ENCODE data around the gene HAUS5. TPM values are rescaled to one million over a fixed set of nuclear protein-coding genes. Genes with fewer than 3 reads are reported as not detected.

HAUS5 gene
- total RNA-seq, 2 donors from 2014 or later: 5.0 to 17.0 TPM

DNA sequence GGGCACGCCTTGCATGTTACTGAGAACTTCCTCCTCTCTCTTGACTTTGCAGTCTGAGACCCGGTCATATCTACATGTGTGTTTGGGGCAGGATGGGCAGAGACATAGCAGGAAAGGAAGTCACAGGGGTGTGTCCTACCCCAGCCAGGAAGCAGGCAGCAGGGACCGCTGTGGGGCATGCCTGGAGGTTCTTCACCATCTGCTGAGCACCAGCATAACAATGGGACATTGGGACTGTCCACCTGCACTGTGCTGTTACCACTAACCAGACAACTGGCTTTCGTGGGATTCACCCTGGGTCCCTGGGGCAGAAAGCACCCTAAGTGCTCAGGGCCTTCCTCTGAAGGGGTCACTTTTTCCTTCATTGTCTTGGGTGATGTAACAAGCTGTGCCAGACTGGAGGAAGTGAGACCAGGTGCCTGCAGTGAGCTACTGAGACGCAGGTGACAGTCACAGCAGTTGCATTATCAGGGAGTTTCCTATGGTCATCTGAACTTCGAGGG, 2.6 kb upstream of the HAUS5 start:
- intact Hi-C loops (cut with DNase I): no loop called here
- Histone ChIP-seq H3K36me3 (no peaks in the 10 kb centered on the region), H3K27me3 (no peaks in the 10 kb centered on the region), H3K4me3 (no peak overlapping the region), H3K4me1 (peaks cover 4% of the 10 kb centered on the region), H3K27ac (no peak overlapping the region), H3K9me3 (no peaks in the 10 kb centered on the region), H3K9ac (ENCODE audit: low read depth in 2 of 2, low read length in 2 of 2) (no peak overlapping the region)
- TF ChIP-seq, protein P1, sequence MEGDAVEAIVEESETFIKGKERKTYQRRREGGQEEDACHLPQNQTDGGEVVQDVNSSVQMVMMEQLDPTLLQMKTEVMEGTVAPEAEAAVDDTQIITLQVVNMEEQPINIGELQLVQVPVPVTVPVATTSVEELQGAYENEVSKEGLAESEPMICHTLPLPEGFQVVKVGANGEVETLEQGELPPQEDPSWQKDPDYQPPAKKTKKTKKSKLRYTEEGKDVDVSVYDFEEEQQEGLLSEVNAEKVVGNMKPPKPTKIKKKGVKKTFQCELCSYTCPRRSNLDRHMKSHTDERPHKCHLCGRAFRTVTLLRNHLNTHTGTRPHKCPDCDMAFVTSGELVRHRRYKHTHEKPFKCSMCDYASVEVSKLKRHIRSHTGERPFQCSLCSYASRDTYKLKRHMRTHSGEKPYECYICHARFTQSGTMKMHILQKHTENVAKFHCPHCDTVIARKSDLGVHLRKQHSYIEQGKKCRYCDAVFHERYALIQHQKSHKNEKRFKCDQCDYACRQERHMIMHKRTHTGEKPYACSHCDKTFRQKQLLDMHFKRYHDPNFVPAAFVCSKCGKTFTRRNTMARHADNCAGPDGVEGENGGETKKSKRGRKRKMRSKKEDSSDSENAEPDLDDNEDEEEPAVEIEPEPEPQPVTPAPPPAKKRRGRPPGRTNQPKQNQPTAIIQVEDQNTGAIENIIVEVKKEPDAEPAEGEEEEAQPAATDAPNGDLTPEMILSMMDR (IDR thresholded peaks at IDR 0.05): no peak
- DNase-seq: no peak

DNA sequence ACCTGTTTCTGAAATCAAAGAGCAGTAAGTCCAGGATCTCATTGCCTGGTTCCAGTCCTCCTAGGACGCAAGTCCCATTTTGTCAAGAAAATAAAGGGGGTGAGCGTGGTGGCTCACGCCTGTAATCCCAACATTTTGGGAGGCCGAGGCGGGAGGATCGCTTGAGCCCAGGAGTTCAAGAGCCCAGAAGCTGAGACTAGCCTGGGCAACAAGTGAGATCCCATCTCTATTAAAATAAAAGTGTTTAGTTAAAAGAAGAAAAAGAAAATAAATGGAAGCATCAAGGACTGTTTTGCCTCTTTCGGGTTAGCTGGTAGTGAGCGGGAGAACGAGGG, 344 bp upstream of the HAUS5 start:
- H3K27ac ChIP-seq: no peak overlapping the region

DNA sequence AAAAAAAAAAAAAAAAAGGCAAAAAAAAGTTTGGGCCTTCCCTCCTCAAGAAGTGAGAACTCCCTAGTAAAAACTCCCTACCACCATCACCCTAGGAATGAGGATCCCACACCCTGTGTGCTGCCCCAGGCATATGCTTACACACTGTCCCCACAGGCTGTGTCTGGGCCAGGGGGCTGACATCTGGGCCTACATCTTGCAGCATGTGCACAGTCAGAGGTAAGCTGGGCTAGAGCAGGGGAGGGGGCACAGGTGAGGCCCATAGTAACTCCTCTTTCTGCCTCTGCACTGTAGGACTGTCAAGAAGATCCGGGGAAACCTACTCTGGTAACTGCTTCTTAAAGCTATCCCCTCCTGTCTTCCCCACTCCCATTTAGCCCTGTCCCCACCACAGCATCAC, 1.0 kb downstream of the HAUS5 start:
- no peak for DNase-seq
- no peaks in the 10 kb centered on the region for H3K27me3 ChIP-seq
- H3K27ac ChIP-seq: no peak overlapping the region
- intact Hi-C loops (cut with DNase I): no loop called here
- TF ChIP-seq, protein P1 (IDR thresholded peaks at IDR 0.05): no peak
- no peak overlapping the region for H3K4me3 ChIP-seq
- no peak overlapping the region for H3K9ac ChIP-seq (ENCODE audit: low read depth in 2 of 2, low read length in 2 of 2)
- no peaks in the 10 kb centered on the region for H3K9me3 ChIP-seq
- no peaks in the 10 kb centered on the region for H3K36me3 ChIP-seq
- peaks cover 4% of the 10 kb centered on the region for H3K4me1 ChIP-seq

More for the DNA sequence above, 344 bp upstream of the HAUS5 start:
- intact Hi-C loops (cut with DNase I): no loop called here
- no peak for DNase-seq
- peak overlapping the region; percentile 72 for H3K4me3 ChIP-seq
- no peaks in the 10 kb centered on the region for H3K36me3 ChIP-seq
- peaks cover 4% of the 10 kb centered on the region for H3K4me1 ChIP-seq
- no peaks in the 10 kb centered on the region for H3K27me3 ChIP-seq
- no peaks in the 10 kb centered on the region for H3K9me3 ChIP-seq
- TF ChIP-seq, protein P1 (IDR thresholded peaks at IDR 0.05): no peak
- peak overlapping the region in 1 of 2 donors; percentile 92 for H3K9ac ChIP-seq (ENCODE audit: low read depth in 2 of 2, low read length in 2 of 2)

DNA sequence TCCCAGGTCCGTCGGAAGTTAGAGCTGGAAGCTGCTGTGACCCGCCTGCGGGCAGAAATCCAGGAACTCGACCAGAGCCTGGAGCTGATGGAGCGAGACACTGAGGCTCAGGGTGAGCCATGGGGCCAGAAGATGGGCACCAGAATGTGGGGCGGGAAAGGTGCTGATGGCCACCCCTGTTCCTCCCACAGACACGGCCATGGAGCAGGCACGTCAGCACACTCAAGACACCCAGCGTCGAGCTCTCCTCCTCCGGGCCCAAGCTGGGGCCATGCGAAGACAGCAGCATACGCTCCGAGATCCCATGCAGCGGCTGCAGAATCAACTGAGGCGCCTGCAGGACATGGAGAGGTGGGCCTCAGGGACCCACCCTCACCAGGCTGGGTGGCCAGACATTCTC, 2.5 kb downstream of the HAUS5 start:
- no peak for DNase-seq

DNA sequence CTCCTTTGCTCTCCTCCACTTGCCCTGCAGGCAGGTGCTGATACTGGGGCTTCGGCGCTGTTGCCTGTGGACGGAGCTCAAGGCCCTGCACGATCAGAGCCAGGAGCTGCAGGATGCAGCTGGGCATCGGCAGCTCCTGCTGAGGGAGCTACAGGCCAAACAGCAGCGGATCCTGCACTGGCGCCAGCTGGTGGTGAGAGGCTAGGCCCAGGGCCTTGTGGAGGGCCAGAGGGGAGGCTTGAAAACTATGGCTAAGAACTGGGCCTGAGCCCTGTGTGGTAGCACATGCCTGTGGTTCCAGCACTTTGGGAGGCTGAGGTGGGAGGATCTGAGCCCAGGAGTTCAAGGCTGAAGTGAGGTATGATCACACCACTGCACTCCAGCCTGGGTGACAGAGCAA, 6.3 kb downstream of the HAUS5 start:
- no peak overlapping the region for H3K27ac ChIP-seq
- H3K9me3 ChIP-seq: no peaks in the 10 kb centered on the region
- TF ChIP-seq, protein P1 (IDR thresholded peaks at IDR 0.05): no peak
- no peak for DNase-seq
- intact Hi-C loops (cut with DNase I): no loop called here
- H3K27me3 ChIP-seq: no peaks in the 10 kb centered on the region
- no peaks in the 10 kb centered on the region for H3K36me3 ChIP-seq
- H3K4me1 ChIP-seq: no peaks in the 10 kb centered on the region
- no peak overlapping the region for H3K4me3 ChIP-seq
- H3K9ac ChIP-seq (ENCODE audit: low read depth in 2 of 2, low read length in 2 of 2): no peak overlapping the region

More for the DNA sequence above, 2.5 kb downstream of the HAUS5 start:
- Histone ChIP-seq H3K4me3 (no peak overlapping the region), H3K9me3 (no peaks in the 10 kb centered on the region), H3K36me3 (no peaks in the 10 kb centered on the region), H3K27me3 (no peaks in the 10 kb centered on the region), H3K9ac (ENCODE audit: low read depth in 2 of 2, low read length in 2 of 2) (no peak overlapping the region), H3K4me1 (peaks cover 4% of the 10 kb centered on the region), H3K27ac (no peak overlapping the region)
- intact Hi-C loops (cut with DNase I): no loop called here
- TF ChIP-seq, protein P1 (IDR thresholded peaks at IDR 0.05): no peak
